ENCODE data around the gene DHRS2.

- no peak for TF ChIP-seq CTCF (IDR thresholded peaks at IDR 0.05)
- TF ChIP-seq ZFX (IDR thresholded peaks at IDR 0.05; ENCODE audit: borderline replicate concordance): no peak
Observed at GRCh38 chr14:23646648-23647549, 10.7 kb downstream of the DHRS2 start.

All from 22Rv1 (cell line).